Measurements from ENCODE around the gene TNFSF9.

The TNFSF9 gene, protein sequence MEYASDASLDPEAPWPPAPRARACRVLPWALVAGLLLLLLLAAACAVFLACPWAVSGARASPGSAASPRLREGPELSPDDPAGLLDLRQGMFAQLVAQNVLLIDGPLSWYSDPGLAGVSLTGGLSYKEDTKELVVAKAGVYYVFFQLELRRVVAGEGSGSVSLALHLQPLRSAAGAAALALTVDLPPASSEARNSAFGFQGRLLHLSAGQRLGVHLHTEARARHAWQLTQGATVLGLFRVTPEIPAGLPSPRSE

DNA sequence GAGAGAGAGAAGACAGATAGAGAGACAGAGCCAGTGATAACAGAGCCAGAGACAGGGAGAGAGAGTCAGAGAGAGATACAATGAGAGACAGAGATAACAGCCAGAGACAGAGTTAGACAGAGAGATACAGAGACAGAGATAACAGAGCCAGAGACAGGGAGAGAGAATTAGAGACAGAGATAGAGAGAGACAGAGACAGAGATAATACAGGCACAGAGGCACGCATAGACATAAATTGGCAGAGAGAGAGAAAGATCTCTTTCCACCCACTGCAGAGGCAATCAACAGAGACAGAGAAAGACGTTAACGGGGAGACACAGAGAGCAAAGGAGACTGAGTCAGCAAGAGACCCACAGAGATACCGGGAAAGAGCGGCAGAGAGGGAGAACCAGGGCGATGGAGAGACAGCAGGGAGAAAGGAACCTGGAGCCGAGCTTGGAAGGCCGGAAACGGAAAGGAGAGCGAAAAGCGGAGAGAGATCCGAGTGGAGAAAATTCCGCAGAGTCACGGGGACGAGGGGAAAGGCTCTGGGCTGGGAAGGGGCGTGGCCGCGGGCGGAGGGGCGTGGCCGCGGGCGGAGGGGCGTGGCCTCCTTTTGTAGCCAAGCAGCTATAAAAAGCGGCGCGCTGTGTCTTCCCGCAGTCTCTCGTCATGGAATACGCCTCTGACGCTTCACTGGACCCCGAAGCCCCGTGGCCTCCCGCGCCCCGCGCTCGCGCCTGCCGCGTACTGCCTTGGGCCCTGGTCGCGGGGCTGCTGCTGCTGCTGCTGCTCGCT lies at the start of gene TNFSF9:
TSS of gene TNFSF9 (plus strand) at position 641 of the 777 bp plus-strand sequence. CDS start at position 652, 11 bp downstream.
- DNase-seq (ENCODE audit: low spot score): peak; percentile 91

DNA sequence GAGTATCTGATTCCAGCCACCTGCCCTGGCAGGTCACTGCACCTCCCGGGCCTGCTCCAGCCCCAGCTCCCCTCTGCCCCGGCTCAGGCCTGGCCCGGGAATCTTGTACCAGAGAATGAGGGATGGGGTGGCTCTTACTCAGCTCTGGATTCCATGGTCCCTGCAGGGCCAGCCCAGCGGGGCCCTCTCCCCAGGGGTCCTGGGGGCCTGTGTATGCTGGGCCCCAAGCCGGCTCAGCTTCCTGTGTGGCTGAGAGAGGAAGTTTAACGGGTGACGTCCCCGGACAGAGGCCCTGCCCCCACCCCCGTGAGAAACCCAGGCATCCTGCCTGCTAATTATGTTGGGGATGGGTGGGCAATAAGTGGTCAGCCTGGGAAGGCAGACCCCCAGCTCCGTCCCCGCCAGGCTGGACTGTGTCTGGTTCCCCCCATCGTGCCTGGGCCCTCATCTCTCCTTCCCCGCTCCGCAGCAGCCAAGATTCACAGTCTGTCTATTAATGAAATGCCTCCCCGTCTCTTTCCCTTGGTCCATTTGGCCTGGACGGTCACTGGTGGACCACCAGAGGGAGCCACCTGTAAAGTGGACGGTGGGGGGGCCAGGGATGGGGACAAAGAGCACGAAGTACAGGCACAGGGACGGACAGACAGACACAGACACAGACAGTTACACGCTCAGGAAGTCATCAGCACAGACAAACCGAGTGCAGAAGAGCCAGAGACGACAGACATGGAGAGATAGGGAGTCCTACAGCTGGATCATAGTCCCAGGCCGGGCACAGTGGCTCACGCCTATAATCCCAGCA lies 49.1 kb upstream of the TNFSF9 start, which contains the start of gene DENND1C:
TSS of gene DENND1C (minus strand) at position 247 of the 802 bp plus-strand sequence. CDS start at position 155, 92 bp downstream.
- DNase-seq (ENCODE audit: low spot score): no peak

DNA sequence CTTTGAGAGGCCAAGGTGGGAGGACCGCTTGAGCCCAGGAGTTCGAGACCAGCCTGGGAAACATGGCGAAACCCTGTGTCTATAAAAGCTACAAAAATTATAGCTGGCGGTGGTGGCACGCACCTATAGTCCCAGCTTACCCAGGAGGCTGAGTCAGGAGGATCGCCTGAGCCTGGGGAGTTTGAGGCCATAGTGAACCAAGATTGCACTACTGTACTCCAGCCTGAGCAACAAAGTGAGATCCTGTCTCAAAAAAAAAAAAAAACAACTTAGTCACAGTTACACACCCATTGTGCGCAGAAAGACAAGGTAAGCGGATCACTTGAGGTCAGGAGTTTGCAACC lies 48.5 kb upstream of the TNFSF9 start:
- DNase-seq (ENCODE audit: low spot score): no peak

DNA sequence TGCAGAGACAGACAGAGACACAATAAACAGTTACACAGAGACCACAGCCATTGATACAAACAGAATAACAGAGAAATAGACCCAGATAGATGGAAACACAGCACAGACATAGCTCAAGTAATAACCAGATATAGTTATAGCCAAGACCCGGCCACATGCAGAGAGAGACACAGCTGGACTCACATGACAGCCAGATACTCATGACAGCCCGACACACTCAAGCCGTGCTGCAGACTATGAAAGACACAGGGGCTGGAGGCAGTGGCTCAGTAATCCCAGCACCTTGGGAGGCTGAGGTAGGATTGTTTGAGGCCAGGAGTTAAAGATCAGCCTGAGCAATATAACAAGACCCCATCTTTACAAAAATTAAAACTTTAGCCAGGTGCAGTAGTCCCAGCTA lies 47.6 kb upstream of the TNFSF9 start:
- DNase-seq (ENCODE audit: low spot score): no peak

DNA sequence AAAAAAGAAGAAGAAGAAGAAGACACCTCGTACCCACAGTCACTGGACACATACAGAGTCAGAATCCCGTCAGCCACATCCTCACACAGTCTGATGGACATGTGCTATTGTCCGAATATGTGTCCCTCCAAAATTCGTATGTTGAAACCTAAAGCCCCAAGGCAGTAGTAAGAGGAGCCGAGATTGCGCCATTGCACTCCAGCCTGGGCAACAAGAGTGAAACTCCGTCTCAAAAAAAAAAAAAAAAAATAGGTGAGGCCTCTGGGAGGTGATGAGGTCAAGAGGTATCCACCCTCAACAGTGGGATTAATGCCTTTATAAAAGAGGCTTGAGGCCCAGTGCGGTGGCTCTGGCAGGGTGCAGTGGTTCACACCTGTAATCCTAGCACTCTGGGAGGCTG lies 46.6 kb upstream of the TNFSF9 start:
- DNase-seq (ENCODE audit: low spot score): no peak

DNA sequence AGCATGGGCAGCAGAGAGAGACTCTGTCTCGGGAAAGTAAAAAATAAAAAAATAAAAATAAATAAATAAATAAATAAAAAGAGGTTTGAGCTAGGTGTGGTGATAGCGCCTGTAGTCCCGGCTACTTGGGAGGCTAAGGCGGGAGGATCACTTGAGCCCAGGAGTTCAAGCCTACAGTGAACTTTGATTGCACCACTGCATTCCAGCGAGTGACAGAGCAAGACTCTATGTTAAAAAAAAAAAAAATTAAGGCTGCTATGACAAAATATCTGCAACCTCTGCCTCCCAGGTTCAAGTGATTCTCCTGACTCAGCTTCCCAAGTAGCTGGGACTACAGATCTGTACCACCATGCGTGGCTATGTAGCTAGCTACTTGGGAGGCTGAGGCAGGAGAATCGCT lies 46.0 kb upstream of the TNFSF9 start:
- no peak for DNase-seq (ENCODE audit: low spot score)

DNA sequence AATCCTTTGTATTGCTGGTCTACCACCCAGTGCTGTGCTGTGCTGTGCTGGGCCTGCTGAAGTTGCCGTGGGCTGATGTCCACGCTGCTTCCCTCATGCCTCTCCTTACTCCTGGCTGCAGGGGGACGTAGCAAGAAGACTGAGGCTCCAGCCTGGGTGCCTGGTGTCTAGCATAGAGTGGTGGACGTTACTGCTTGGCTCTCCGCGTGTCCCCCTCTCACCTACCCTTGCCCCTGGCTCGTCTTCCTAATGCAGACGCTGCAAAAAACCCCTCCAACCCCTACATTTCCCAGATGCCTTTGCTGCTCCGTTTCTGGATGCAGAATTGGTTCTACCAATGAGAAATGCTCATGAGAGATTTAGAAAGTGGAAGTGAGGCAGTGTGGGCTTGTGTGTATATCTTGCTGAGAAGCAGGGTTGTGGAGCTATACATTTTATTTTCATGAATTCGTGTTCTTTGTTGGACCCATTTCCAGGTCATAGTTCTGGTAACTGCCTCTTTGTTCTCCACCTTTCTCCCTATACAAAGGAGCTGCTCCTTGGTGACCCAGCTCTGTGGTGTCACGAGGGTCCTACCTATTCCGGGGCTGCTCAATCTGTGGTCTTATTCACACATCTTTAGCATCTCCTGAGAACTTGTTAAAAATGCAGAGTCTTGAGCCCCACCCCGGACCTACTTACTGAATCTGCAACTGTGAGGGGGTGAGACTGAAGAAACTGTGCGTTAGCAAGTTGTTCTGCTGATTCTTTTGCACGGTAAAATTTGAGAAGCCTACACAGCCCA lies 41.4 kb upstream of the TNFSF9 start:
- DNase-seq (ENCODE audit: low spot score): no peak

DNA sequence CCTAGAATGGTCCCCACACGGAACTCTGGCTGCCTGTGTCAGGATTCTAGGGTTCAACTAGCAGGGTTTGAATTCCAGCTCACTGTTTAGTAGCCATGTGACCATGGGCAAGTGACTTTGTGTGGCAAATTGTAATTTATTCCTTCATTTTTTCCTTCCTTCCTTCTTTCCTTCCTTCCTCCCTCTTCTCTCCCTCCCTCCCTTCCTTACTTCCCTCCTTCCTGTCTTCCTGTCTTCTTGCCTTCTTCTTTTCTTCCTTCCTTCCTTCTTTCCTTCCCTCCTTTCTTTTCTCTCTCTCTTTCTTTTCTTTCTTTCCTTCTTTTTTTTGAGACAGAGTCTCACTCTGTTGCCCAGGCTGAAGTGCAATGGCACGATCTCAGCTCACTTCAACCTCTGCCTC lies 40.7 kb upstream of the TNFSF9 start:
- DNase-seq (ENCODE audit: low spot score): no peak

DNA sequence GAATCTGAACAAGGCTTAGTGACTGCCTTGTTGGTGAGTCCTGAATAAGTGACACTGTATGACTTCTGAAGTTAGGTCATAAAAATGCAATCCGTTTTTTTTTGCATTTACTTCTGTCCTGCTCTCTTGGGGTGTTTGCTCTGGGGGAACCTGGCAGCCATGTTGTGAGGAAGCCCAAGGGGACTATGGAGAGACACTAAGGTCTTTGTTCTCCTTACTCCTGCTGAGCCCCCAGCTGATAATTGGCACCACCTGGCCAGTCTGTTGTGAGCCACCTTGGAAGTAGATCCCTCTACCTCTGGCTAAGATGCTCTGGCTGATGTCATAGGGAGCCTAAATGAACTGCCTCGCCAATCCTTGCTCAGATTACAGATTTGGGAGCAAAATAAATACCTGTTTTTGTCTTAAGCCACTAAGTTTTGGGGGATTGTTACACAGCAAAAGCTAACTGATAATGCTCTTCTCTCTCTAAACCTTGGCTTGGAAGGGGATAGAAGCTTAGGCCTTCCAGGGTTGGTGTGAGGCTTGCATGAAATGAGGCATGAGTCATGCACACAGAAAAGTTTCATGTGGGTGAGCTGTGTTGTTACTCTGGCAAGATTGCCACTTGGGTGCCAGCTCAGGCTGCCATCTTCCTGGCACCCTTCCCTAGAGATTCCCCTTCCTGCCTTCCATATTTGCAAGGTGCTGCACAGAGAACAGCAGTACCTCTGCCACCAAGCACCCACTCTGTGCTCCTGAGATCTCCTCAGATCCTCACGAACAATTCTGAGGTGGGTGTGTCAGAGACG lies 38.8 kb upstream of the TNFSF9 start:
- DNase-seq (ENCODE audit: low spot score): no peak

DNA sequence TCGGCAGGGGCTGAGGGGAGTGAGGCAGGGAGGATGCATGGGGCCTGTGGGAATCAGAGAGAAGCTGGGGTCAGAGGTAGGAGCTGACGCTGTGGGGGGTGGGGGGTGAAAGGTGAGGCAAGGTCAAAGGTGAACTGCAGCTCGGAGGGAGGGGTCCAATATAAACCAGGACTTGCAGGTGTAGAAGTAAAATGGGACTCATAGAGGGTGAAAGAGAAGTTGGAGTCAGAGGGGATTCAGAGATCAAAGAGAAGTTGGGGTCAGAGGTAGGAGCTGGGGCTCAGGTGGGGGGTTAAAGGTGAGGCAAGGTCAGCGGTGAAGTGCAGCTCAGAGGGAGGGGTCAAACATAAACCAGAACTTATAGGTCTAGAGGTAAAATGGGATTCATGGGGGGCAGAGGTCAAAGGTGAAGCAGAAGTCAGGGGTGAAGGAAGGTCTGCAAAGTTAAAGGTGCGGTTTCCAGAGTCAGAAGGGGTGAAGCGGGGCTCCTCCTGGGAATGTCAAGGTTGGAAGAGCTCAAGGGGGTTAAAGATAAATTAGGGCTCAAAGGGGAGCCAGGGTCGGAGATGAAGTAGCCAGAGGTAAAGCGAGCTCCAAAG lies 36.3 kb upstream of the TNFSF9 start:
- no peak for DNase-seq (ENCODE audit: low spot score)

DNA sequence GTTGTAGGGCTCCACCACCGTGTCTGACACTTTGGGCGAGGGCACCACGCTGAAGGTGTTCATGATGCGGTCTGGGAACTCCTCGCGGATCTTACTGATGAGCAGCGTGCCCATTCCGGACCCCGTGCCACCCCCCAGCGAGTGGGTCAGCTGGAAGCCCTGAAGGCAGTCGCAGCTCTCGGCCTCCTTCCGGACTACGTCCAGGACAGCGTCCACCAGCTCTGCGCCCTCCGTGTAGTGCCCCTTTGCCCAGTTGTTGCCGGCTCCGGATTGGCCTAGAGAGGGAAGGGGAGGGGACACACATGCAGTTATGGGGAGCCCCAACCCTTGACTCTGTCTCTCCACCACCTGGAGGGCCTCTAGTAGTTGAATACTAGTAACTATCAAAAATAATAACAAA lies 34.9 kb upstream of the TNFSF9 start:
- DNase-seq (ENCODE audit: low spot score): no peak

DNA sequence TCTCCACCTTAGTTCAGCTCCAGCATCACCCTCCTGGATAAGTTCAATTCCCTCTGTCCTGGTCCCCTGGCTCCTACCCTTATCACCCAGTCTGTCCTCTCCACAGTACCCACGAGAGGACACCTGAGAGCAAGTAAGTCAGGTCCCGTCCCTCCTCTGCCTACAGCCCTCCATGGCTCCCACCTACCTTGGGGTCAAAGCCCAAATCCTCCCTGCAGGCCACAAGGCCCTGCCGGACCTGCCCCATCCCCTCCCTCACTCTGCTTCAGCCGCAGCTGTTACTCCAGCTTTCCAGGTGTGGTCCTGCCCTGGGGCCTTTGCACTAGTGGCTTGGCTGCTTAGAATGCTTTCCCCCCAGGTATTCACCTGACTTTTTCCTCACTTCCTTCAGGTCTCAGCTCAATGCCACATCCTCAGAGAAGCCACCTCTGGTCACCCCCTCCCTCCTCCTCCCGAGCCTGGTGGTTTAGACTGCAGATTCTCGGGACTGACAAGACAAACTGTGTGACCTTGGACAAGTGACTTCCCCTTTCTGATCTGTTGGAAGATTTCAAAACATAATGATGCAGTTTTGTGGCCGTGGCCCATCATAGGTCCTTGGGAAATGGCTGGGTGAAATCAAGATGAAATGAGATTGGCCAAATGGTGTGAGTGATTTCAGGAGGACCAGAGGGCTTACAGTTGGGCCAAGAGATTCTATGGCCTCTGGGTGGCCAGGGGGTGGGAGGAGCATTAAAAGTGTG lies 32.4 kb upstream of the TNFSF9 start:
- no peak for DNase-seq (ENCODE audit: low spot score)

DNA sequence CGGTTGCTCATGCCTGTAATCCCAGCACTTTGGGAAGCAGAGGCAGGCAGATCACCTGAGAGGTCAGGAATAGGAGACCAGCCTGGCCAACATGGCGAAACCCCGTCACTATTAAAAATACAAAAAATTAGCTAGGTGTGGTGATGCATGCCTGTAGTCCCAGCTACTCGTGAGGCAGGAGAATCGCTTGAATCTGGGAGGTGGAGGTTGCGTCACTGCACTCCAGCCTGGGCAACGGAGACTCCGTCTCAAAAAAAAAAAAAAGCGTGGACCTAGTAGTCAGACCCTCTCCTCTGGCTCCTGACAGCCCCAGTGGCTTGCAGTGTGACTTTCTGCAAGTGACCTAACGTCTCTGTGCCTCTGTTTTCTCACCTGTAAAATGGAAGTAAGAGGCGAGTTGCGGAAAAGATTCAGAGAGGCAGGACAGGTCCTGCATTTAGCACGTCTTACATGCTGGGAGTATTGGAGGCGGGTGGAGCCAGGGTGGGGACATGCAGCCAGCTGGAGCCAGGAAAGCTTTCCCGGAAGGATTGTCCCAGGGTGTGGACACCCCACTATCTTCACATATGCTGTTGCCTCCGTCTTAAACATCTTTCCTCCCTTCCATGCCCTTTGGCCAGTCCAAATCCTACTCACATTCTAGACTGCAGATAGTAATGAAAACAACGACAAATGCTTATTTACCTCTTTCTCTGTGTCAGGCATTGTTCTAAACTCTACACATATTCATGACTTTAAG lies 31.6 kb upstream of the TNFSF9 start:
- no peak for DNase-seq (ENCODE audit: low spot score)

DNA sequence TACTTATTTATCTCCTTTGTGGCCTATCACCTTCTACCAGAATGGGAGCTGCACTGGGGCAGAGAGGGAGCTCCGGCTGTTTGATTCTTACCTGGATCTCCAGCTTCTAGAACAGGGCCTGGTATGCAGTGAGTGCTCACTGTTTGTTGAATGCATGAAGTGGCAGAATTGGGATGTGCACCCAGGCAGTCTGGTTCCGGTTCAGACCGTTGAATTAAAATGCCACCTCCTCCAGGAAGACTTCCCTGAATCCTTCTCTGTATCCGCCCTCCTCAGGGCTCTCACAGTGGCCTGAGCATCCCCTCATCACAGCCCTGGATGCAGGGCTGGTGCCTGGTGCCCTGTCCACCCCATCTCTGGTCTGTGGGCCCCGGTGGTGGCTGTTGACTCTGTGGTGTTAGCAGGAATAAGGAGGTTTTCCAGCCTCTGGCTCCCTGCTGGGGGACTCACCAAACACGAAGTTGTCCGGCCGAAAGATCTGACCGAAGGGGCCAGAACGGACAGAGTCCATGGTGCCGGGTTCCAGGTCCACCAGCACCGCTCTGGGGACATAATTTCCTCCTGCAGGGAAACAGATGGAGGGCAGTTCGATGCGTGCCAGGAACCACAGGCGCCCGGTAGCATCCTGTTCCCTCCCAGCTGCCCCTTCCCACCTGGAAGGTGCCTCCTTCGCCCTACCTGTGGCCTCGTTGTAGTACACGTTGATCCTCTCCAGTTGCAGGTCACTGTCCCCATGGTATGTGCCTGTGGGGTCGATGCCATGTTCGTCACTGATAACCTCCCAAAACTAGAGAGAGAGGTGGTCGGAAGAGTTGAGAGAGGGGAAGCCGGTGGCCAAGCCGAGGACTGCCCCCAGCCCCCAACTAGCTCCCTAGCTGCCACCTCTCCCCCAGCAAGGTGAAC lies 29.7 kb upstream of the TNFSF9 start:
- no peak for DNase-seq (ENCODE audit: low spot score)

DNA sequence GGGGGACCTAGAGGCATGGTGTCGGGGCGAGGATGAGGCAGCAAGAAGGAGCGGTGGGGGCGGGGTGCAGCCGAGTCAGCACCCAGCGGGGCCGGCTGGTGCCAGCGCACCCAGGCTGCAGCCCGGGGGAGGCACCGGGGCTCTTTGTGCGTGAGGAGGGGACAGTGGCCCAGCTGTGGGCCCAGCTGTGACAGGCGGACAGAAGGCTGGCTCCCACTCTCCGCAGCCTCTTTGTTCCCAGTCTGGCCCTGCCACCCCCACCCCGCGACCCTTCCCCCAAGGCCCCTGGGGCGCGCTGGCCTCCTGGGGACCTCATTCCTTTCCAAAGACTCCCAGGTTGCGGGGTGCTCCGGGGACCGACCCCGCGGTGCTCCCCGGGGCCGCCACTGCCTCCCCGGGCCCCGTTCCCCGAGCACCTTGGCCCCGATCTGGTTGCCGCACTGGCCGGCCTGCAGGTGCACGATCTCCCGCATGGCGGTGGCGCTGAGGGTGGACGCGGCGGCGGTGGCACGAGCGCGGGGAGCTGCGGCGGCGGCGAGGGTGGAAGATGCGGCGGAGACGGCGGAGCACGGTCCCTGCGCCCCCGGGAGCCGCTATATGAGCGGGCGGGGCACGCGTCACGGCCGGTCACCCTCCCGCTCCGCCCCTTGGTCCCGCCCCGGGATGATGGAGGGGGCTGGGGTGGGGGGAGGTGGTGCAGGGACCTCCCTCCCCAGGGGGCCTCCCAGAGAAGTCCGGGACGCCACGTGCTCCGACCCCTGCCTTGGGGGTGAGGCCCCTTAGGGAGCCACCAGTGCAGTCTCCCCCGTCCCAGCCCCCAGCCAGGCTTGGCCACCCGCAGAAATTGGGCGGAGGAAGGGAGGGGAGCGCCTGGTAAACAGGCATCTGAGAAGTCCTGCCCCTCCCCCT lies 28.8 kb upstream of the TNFSF9 start, which contains the start of gene TUBB4A:
TSS of gene TUBB4A (minus strand) at position 570 of the 909 bp plus-strand sequence. CDS start at position 473, 97 bp downstream.
- no peak for DNase-seq (ENCODE audit: low spot score)

DNA sequence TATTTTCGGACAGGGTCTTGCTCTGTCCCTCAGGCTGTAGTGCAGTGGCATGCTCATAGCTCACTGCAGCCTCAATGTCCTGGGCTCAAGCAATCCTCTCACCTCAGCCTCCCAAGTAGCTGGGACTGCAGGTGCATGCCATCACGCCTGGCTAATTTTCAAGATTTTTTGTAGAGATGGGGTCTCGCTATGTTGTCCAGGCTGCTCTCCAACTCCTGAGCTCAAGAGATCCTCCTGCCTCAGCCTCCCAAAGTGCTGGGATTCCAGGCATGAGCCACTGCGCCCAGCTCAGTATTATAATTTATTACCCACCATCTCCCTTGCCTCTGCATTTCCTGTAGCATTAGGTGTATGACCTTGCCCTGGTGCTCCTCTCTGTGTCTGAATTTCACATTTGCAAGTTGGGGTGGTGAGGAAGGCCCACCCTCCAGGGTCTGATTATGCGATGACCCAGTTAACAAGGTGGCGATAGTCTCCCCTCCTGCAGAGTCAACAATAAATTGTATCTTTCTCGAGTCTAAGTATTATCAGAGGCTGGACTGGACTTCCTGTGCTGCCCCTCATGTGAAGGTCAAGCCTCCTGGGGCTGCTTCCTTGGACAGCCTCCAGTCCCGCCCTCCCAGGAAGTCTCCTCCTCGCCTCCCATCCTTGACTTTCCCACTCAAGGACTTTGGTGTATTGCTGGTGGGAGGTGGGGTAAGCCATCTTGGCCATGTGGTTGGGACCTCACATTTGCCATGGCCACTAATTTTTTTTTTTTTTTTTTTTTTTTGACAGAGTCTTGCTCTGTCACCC lies 27.2 kb upstream of the TNFSF9 start:
- DNase-seq (ENCODE audit: low spot score): no peak
